Subcutaneous abdominal adipose tissue (tissue), 5 donors: Measurements from ENCODE around the gene TTLL10.

Source experiments
- H3K27ac ChIP-seq: one replicate; pipeline ENCODE4 v1.7.0; 2013; ENCODE audit warnings: low read depth, mild to moderate bottlenecking, inconsistent platforms, low read length, moderate library complexity
- H3K27me3 ChIP-seq, 5 donors: one replicate each; pipeline ENCODE4 v1.7.0; 2013; ENCODE audit warnings: low read length in 5 of 5, inconsistent platforms in 1 of 5; ENCODE audit not compliant: control insufficient read depth in 5 of 5, insufficient read depth in 4 of 5
- H3K36me3 ChIP-seq, 5 donors: one replicate each; pipeline ENCODE4 v1.7.0; 2013; ENCODE audit warnings: low read length in 5 of 5; ENCODE audit not compliant: control insufficient read depth in 5 of 5, insufficient read depth in 5 of 5
- H3K4me1 ChIP-seq, 5 donors: one replicate each; pipeline ENCODE4 v1.7.0; 2013; ENCODE audit warnings: low read length in 5 of 5, mild to moderate bottlenecking in 3 of 5, moderate library complexity in 1 of 5; ENCODE audit not compliant: control insufficient read depth in 5 of 5, insufficient read depth in 5 of 5
- H3K4me3 ChIP-seq, 5 donors: one replicate each; pipeline ENCODE4 v1.7.0; 2013; ENCODE audit warnings: low read length in 5 of 5, low read depth in 1 of 5
- H3K9ac ChIP-seq, 5 donors: one replicate each; pipeline ENCODE4 v1.7.0; 2013; ENCODE audit warnings: low read length in 5 of 5, mild to moderate bottlenecking in 4 of 5, moderate library complexity in 3 of 5
- H3K9me3 ChIP-seq, 5 donors: one replicate each; pipeline ENCODE4 v1.7.0; 2013; ENCODE audit warnings: low read length in 5 of 5; ENCODE audit not compliant: control insufficient read depth in 5 of 5
- donor health status: healthy.
- donor health status: healthy.
- donor health status: healthy.
- donor health status: healthy.
- donor health status: healthy.

Gene TTLL10

GRCh38 chr1:1164701-1165451 is 8.8 kb upstream of the TTLL10 start:
- no peaks in the 10 kb centered on the region for H3K9me3 ChIP-seq
- peaks cover 25 to 54% (median 33%) of the 10 kb centered on the region in 5 donors for H3K27me3 ChIP-seq
- H3K36me3 ChIP-seq = no peaks in the 10 kb centered on the region
- H3K27ac ChIP-seq = no peak overlapping the region
- H3K4me3 ChIP-seq = no peak overlapping the region
- H3K9ac ChIP-seq = no peak overlapping the region
- peaks cover 0 to 36% (median 10%) of the 10 kb centered on the region in 5 donors for H3K4me1 ChIP-seq

GRCh38 chr1:1165485-1165884 is 8.2 kb upstream of the TTLL10 start:
- Histone ChIP-seq H3K4me1 (peaks cover 0 to 36% (median 10%) of the 10 kb centered on the region in 5 donors), H3K4me3 (no peak overlapping the region), H3K36me3 (no peaks in the 10 kb centered on the region), H3K27ac (no peak overlapping the region), H3K27me3 (peaks cover 27 to 58% (median 39%) of the 10 kb centered on the region in 5 donors), H3K9ac (no peak overlapping the region), H3K9me3 (no peaks in the 10 kb centered on the region)

- no peak overlapping the region for H3K27ac ChIP-seq
- H3K4me1 ChIP-seq = peaks cover 0 to 36% (median 10%) of the 10 kb centered on the region in 5 donors
- no peaks in the 10 kb centered on the region for H3K36me3 ChIP-seq
- peaks cover 31 to 60% (median 44%) of the 10 kb centered on the region in 5 donors for H3K27me3 ChIP-seq
- no peak overlapping the region for H3K9ac ChIP-seq
- H3K4me3 ChIP-seq = no peak overlapping the region
- no peaks in the 10 kb centered on the region for H3K9me3 ChIP-seq
Observed at GRCh38 chr1:1165900-1166421, 7.7 kb upstream of the TTLL10 start.

GRCh38 chr1:1166642-1167397 is 6.9 kb upstream of the TTLL10 start:
- no peaks in the 10 kb centered on the region for H3K9me3 ChIP-seq
- peaks cover 31 to 61% (median 51%) of the 10 kb centered on the region in 5 donors for H3K27me3 ChIP-seq
- no peaks in the 10 kb centered on the region for H3K36me3 ChIP-seq
- H3K9ac ChIP-seq = no peak overlapping the region
- no peak overlapping the region for H3K27ac ChIP-seq
- no peak overlapping the region for H3K4me3 ChIP-seq
- H3K4me1 ChIP-seq = peaks cover 0 to 30% (median 10%) of the 10 kb centered on the region in 5 donors

- Histone ChIP-seq H3K4me3 (no peak overlapping the region), H3K27ac (no peak overlapping the region), H3K27me3 (peaks cover 31 to 63% (median 52%) of the 10 kb centered on the region in 5 donors), H3K9me3 (no peaks in the 10 kb centered on the region), H3K4me1 (peaks cover 0 to 27% (median 10%) of the 10 kb centered on the region in 5 donors), H3K9ac (no peak overlapping the region), H3K36me3 (no peaks in the 10 kb centered on the region)
Observed at GRCh38 chr1:1167398-1167821, 6.3 kb upstream of the TTLL10 start.

- no peak overlapping the region for H3K27ac ChIP-seq
- H3K4me3 ChIP-seq = no peak overlapping the region
- H3K4me1 ChIP-seq = peaks cover 0 to 27% (median 10%) of the 10 kb centered on the region in 5 donors
- H3K9ac ChIP-seq = no peak overlapping the region
- no peaks in the 10 kb centered on the region for H3K9me3 ChIP-seq
- H3K36me3 ChIP-seq = no peaks in the 10 kb centered on the region
- peaks cover 31 to 60% (median 53%) of the 10 kb centered on the region in 5 donors for H3K27me3 ChIP-seq
Observed at GRCh38 chr1:1167841-1168450, 5.7 kb upstream of the TTLL10 start.

GRCh38 chr1:1168451-1169411 is 4.9 kb upstream of the TTLL10 start:
- Histone ChIP-seq H3K27me3 (peaks cover 38 to 62% (median 56%) of the 10 kb centered on the region in 5 donors), H3K4me3 (no peak overlapping the region), H3K36me3 (no peaks in the 10 kb centered on the region), H3K4me1 (peaks cover 0 to 27% (median 10%) of the 10 kb centered on the region in 5 donors), H3K27ac (no peak overlapping the region), H3K9me3 (no peaks in the 10 kb centered on the region), H3K9ac (no peak overlapping the region)

- H3K27me3 ChIP-seq = peaks cover 35 to 65% (median 55%) of the 10 kb centered on the region in 5 donors
- H3K9me3 ChIP-seq = no peaks in the 10 kb centered on the region
- no peak overlapping the region for H3K4me3 ChIP-seq
- no peaks in the 10 kb centered on the region for H3K36me3 ChIP-seq
- H3K9ac ChIP-seq = no peak overlapping the region
- peaks cover 0 to 27% (median 10%) of the 10 kb centered on the region in 5 donors for H3K4me1 ChIP-seq
- H3K27ac ChIP-seq = no peak overlapping the region
Observed at GRCh38 chr1:1169429-1170214, 4.1 kb upstream of the TTLL10 start.
